ENCODE measurements around the gene ADRA2C.

GRCh38 chr4:3808597-3808996 lies 42.4 kb downstream of the ADRA2C start:
- TF ChIP-seq CTCF (IDR thresholded peaks at IDR 0.05; ENCODE audit: low read length), result no peak
- TF ChIP-seq EZH2 (IDR thresholded peaks at IDR 0.05; ENCODE audit: borderline replicate concordance, low read length), result no peak

Data from OCI-LY1 (cell line).